ENCODE measurements around the gene RIMS1. TPM values are rescaled to one million over a fixed set of nuclear protein-coding genes. Genes with fewer than 3 reads are reported as not detected.

Gene RIMS1
- total and polyA plus RNA-seq, 2 donors: 0.67 to 21.0 TPM

GRCh38 chr6:72413884-72414283 lies 527.5 kb downstream of the RIMS1 start:
- H3K36me3 ChIP-seq (ENCODE audit: insufficient read depth): no peaks in the 10 kb centered on the region
- no peak overlapping the region for H3K4me3 ChIP-seq (ENCODE audit: low read depth, low read length)
- H3K4me1 ChIP-seq (ENCODE audit: insufficient read depth): no peaks in the 10 kb centered on the region
- DNase-seq (ENCODE audit: extremely low spot score): no peak
- H3K27ac ChIP-seq (ENCODE audit: low read depth): no peak overlapping the region
- 59% methylated on average over 9 of the region's 9 CpGs for WGBS

GRCh38 chr6:72414657-72415056 lies 528.3 kb downstream of the RIMS1 start:
- H3K4me3 ChIP-seq (ENCODE audit: low read depth, low read length): no peak overlapping the region
- 92% methylated on average over 4 of the region's 4 CpGs for WGBS
- H3K36me3 ChIP-seq (ENCODE audit: insufficient read depth): no peaks in the 10 kb centered on the region
- H3K4me1 ChIP-seq (ENCODE audit: insufficient read depth): no peaks in the 10 kb centered on the region
- no peak overlapping the region for H3K27ac ChIP-seq (ENCODE audit: low read depth)
- no peak for DNase-seq (ENCODE audit: extremely low spot score)

- WGBS: 77% methylated on average over 6 of the region's 6 CpGs
- H3K27ac ChIP-seq (ENCODE audit: low read depth): no peak overlapping the region
- H3K4me1 ChIP-seq (ENCODE audit: insufficient read depth): no peaks in the 10 kb centered on the region
- DNase-seq (ENCODE audit: extremely low spot score): no peak
- no peak overlapping the region for H3K4me3 ChIP-seq (ENCODE audit: low read depth, low read length)
- no peaks in the 10 kb centered on the region for H3K36me3 ChIP-seq (ENCODE audit: insufficient read depth)
These were observed 530.6 kb downstream of the RIMS1 start for GRCh38 chr6:72416744-72417465.

- no peak for DNase-seq (ENCODE audit: extremely low spot score)
- Histone ChIP-seq H3K4me1 (ENCODE audit: insufficient read depth) (no peaks in the 10 kb centered on the region), H3K27ac (ENCODE audit: low read depth) (no peak overlapping the region), H3K36me3 (ENCODE audit: insufficient read depth) (no peaks in the 10 kb centered on the region), H3K4me3 (ENCODE audit: low read depth, low read length) (no peak overlapping the region)
- 19% methylated on average over 3 of the region's 3 CpGs for WGBS
These were observed 531.4 kb downstream of the RIMS1 start for GRCh38 chr6:72417759-72418158.

GRCh38 chr6:72418495-72418894 lies 532.1 kb downstream of the RIMS1 start:
- Histone ChIP-seq H3K36me3 (ENCODE audit: insufficient read depth) (no peaks in the 10 kb centered on the region), H3K4me3 (ENCODE audit: low read depth, low read length) (no peak overlapping the region), H3K27ac (ENCODE audit: low read depth) (no peak overlapping the region), H3K4me1 (ENCODE audit: insufficient read depth) (no peaks in the 10 kb centered on the region)
- DNase-seq (ENCODE audit: extremely low spot score): no peak
- WGBS: 26% methylated on average over 5 of the region's 5 CpGs

- H3K27ac ChIP-seq (ENCODE audit: low read depth): no peak overlapping the region
- H3K4me1 ChIP-seq (ENCODE audit: insufficient read depth): no peaks in the 10 kb centered on the region
- H3K36me3 ChIP-seq (ENCODE audit: insufficient read depth): no peaks in the 10 kb centered on the region
- 82% methylated on average over 2 of the region's 2 CpGs for WGBS
- no peak for DNase-seq (ENCODE audit: extremely low spot score)
- H3K4me3 ChIP-seq (ENCODE audit: low read depth, low read length): no peak overlapping the region
These were observed 533.6 kb downstream of the RIMS1 start for GRCh38 chr6:72419966-72420365.

- DNase-seq (ENCODE audit: extremely low spot score): no peak
- no peaks in the 10 kb centered on the region for H3K36me3 ChIP-seq (ENCODE audit: insufficient read depth)
- H3K4me3 ChIP-seq (ENCODE audit: low read depth, low read length): no peak overlapping the region
- 86% methylated on average over 3 of the region's 3 CpGs for WGBS
- H3K27ac ChIP-seq (ENCODE audit: low read depth): no peak overlapping the region
- H3K4me1 ChIP-seq (ENCODE audit: insufficient read depth): no peaks in the 10 kb centered on the region
These were observed 534.1 kb downstream of the RIMS1 start for GRCh38 chr6:72420409-72420808.

- Histone ChIP-seq H3K36me3 (ENCODE audit: insufficient read depth) (no peaks in the 10 kb centered on the region), H3K4me3 (ENCODE audit: low read depth, low read length) (no peak overlapping the region), H3K27ac (ENCODE audit: low read depth) (no peak overlapping the region), H3K4me1 (ENCODE audit: insufficient read depth) (no peaks in the 10 kb centered on the region)
- WGBS: 86% methylated on average over 3 of the region's 3 CpGs
- DNase-seq (ENCODE audit: extremely low spot score): no peak
These were observed 535.0 kb downstream of the RIMS1 start for GRCh38 chr6:72421387-72421786.

- H3K4me1 ChIP-seq (ENCODE audit: insufficient read depth): no peaks in the 10 kb centered on the region
- no peaks in the 10 kb centered on the region for H3K36me3 ChIP-seq (ENCODE audit: insufficient read depth)
- no peak overlapping the region for H3K27ac ChIP-seq (ENCODE audit: low read depth)
- DNase-seq (ENCODE audit: extremely low spot score): no peak
- 77% methylated on average over 1 of the region's 1 CpG for WGBS
- no peak overlapping the region for H3K4me3 ChIP-seq (ENCODE audit: low read depth, low read length)
These were observed 535.8 kb downstream of the RIMS1 start for GRCh38 chr6:72422171-72422570.

- no peak overlapping the region for H3K27ac ChIP-seq (ENCODE audit: low read depth)
- H3K4me1 ChIP-seq (ENCODE audit: insufficient read depth): no peaks in the 10 kb centered on the region
- no peak for DNase-seq (ENCODE audit: extremely low spot score)
- WGBS: 49% methylated on average over 1 of the region's 1 CpG
- no peak overlapping the region for H3K4me3 ChIP-seq (ENCODE audit: low read depth, low read length)
- no peaks in the 10 kb centered on the region for H3K36me3 ChIP-seq (ENCODE audit: insufficient read depth)
These were observed 538.1 kb downstream of the RIMS1 start for GRCh38 chr6:72424476-72424875.

GRCh38 chr6:72425003-72425681 lies 538.8 kb downstream of the RIMS1 start:
- 43% methylated on average over 4 of the region's 4 CpGs for WGBS
- Histone ChIP-seq H3K4me1 (ENCODE audit: insufficient read depth) (no peaks in the 10 kb centered on the region), H3K4me3 (ENCODE audit: low read depth, low read length) (no peak overlapping the region), H3K27ac (ENCODE audit: low read depth) (no peak overlapping the region), H3K36me3 (ENCODE audit: insufficient read depth) (no peaks in the 10 kb centered on the region)
- no peak for DNase-seq (ENCODE audit: extremely low spot score)

GRCh38 chr6:72440611-72441010 lies 554.3 kb downstream of the RIMS1 start:
- Histone ChIP-seq H3K36me3 (ENCODE audit: insufficient read depth) (no peaks in the 10 kb centered on the region), H3K4me3 (ENCODE audit: low read depth, low read length) (no peak overlapping the region), H3K4me1 (ENCODE audit: insufficient read depth) (no peaks in the 10 kb centered on the region), H3K27ac (ENCODE audit: low read depth) (no peak overlapping the region)
- DNase-seq (ENCODE audit: extremely low spot score): no peak
- WGBS: 99% methylated on average over 1 of the region's 1 CpG

- Histone ChIP-seq H3K36me3 (ENCODE audit: insufficient read depth) (no peaks in the 10 kb centered on the region), H3K27ac (ENCODE audit: low read depth) (no peak overlapping the region), H3K4me3 (ENCODE audit: low read depth, low read length) (no peak overlapping the region), H3K4me1 (ENCODE audit: insufficient read depth) (no peaks in the 10 kb centered on the region)
- no peak for DNase-seq (ENCODE audit: extremely low spot score)
- 19% methylated on average over 1 of the region's 1 CpG for WGBS
These were observed 560.1 kb downstream of the RIMS1 start for GRCh38 chr6:72446430-72446829.

Measured in urinary bladder (tissue), 4 donors.